GM19238 (cell line): ENCODE measurements around the gene KCNK1.
"Not testable (repeated sequence)": the region's sequence is repeated elsewhere in the genome, so short reads cannot be mapped to it uniquely, and the experiment has no call there.

Source experiments
- DNase-seq: peaks from one replicate; pipeline ENCODE4 v3.0.0; 2011; ENCODE audit warnings: low spot score; ENCODE audit not compliant: insufficient read length

KCNK1 gene

DNA sequence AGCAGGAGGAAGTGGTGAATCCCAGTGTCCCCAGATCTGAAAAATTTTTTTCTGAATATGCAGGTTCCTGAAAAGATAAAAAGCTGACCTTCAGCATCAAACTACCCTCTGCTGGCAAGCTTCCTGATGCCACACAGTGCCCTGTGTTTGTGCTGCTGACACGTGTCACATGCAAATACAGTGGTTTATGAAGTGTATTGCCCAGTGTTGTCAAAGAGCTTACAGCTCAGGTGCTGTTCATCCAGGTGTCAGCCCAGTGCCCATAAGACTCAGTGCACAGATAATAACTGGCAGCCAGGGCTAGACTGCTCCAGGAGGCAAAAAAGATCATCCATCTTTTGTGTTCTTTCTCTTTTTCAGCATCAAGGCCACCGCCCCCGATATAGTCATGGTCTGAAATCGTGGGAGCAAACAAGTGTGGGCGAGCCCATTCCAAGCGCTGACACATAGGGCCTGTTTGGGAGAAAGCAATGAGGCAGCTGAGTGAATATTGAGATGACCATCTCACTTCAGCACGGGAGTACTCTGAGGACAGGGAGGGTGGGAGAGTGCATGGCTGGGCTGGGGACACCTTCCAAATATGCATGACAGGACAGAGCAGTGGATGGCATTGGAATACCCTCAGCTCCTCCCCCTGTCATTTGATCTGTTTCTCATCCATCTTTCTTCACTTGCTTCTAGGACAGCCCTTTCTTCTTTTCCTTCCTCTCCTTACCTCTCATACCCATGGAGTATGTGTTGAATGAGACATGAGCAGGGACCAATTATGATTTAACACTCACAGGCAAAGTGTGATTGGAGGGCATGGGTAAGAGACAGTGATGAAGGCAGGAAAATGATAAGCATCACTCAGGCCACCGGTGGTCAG, 6.4 kb upstream of the KCNK1 start:
- DNase-seq, result no peak

DNA sequence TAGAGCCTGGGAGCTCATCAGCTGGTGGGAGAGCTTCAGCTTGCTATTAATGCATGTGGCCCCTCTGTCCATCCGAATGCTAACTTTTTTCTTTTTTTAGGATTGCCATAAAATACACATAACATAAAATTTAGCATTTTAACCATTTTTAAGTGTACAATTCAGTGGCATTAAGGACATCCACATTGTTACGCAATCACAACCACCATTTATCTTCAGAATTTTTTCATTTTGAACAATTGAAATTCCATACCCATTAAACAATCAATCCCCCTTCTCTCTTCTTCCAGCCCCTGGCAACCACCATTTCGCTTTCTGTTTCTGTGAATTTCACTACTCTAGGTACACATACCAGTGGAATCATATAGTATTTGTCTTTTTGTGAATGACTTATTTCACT, 4.9 kb upstream of the KCNK1 start:
- DNase-seq, result no peak

GRCh38 chr1:233609926-233610325, 4.0 kb upstream of the KCNK1 start:
- DNase-seq, result no peak

GRCh38 chr1:233610628-233611027, 3.3 kb upstream of the KCNK1 start:
- no peak for DNase-seq

- DNase-seq, result not testable (repeated sequence)
Observed at GRCh38 chr1:233611363-233611762, 2.5 kb upstream of the KCNK1 start.

GRCh38 chr1:233614173-233614742, 352 bp downstream of the KCNK1 start:
- DNase-seq, result no peak

- DNase-seq, result no peak
Observed at GRCh38 chr1:233614743-233615521, 1.0 kb downstream of the KCNK1 start.

DNA sequence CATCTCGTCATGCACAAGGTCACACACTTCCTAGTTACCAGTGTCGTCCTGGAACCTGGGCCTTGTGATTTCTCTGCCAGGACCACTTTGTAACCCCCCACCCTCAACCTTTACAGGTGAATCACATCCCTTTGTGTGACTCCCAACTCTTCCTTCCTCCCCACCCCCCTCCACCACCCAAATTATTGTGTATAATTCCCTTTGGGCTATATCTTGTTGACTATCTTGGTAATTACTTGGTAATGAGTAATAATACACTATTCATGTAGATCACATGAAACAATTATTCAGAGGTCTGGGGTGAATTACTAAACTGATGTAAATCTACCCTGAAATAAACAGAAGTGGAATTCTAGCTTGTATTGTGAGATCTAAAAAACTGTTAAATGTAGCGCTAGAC, 1.7 kb downstream of the KCNK1 start:
- no peak for DNase-seq

- no peak for DNase-seq
Observed at GRCh38 chr1:233617025-233617424, 3.1 kb downstream of the KCNK1 start.

- DNase-seq, result not testable (repeated sequence)
Observed at GRCh38 chr1:233619414-233619813, 5.5 kb downstream of the KCNK1 start.

DNA sequence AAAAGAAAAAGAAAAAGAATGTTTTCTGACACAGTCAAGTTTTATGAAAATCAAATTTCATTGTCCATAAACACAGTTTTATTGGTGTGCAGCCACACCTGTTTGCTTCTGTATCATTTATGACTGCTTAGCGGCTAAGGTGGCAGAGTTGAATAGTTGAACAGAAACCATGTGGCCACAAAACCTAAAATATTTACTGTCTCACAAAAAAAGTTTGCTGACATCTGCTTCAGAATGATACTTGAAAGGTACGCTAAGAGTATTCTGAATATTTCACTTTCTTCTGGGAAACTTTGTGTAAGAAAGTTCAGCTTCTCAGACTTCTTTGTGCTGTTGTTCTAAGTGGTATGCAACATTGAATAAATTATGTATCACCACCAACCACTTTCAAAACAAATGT, 6.2 kb downstream of the KCNK1 start:
- no peak for DNase-seq

GRCh38 chr1:233621923-233622322, 8.0 kb downstream of the KCNK1 start:
- DNase-seq, result no peak

- no peak for DNase-seq
Observed at GRCh38 chr1:233624289-233624688, 10.4 kb downstream of the KCNK1 start.

DNA sequence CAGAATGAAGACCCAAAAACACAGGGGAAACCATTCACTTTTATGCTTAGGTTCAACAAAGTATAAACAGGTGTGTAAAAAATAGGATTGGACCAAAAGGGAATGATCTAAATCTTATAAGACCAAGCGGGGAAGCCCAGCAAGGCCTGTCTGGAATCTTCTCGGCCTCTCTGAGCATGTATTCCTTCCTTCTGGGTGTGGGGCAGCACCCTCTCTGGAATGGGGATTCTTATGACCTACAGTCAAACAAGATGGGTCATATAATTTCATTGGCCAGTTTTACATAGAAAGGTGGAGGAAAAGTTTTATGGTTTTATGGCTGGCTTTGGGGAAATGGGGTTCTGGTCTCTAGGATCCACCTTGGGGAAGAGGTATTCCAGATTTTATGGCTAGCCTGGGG, 11.2 kb downstream of the KCNK1 start:
- DNase-seq, result no peak

GRCh38 chr1:233625510-233625981, 11.6 kb downstream of the KCNK1 start:
- DNase-seq, result no peak

GRCh38 chr1:233627376-233627775, 13.5 kb downstream of the KCNK1 start:
- DNase-seq, result no peak

GRCh38 chr1:233627823-233628222, 13.9 kb downstream of the KCNK1 start:
- no peak for DNase-seq

DNA sequence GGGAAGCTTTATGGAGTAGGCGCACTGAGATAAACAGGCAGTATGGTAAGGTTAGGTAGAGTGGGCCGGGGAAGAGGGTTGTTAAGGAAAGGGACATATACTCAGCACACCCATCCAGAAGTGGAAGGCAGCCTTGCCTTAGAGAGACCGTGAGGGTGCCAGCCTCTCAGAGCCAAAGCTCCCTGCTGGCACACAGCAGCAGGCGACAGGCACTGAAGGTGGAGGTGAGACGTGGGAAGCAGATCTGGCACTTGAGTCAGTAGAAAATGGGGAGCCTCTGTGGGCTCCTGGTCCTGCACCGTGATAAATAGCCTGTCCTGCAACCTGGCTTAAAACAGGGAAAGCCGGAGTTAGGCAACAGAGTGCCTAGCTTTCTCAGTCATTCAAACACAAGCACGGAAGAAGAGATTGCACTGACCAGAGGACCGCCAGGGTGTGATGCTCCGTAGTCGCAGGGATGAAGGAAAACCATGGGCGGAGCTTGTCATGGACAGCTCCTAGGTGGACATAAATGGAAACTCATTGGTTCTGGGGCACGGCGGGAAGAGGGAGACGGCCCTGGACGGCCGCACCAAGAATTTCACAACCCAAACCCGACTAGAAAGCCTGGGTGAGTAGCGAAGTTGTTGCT, 15.5 kb downstream of the KCNK1 start:
- no peak for DNase-seq

GRCh38 chr1:233631810-233632405, 18.0 kb downstream of the KCNK1 start:
- no peak for DNase-seq

DNA sequence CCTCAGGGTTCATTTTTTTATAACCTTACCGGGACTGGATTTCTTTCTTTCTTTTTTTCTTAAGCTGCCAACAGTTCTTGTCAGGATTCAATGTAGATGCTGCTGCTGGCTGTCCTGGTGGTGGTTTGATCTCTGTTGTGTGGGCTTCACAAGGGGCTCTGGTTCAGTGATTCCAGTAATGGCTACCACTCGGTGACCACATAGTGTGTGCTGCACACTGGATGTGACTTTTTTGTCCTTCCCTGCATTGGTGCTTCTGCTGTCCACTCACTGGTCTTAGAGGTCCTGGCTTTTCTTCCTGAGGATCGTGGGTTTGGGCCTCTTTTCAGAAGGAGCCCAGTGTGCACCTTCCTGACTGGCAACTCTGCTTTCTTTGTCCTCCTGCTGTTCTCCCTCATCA, 18.5 kb downstream of the KCNK1 start:
- no peak for DNase-seq

GRCh38 chr1:233635765-233636502, 22.0 kb downstream of the KCNK1 start:
- DNase-seq, result no peak
